ENCODE data around the gene ADK. TPM values are rescaled to one million over a fixed set of nuclear protein-coding genes. Genes with fewer than 3 reads are reported as not detected.

ADK gene
- total RNA-seq, 1 donor from 2014 or later: 41.9 TPM

GRCh38 chr10:74231375-74231774 lies 80.4 kb downstream of the ADK start:
- intact Hi-C loops (cut with micrococcal nuclease): loop anchor here (10.0 kb wide), 1 partner anchor 107 kb away; no protein-coding TSS in a partner anchor

GRCh38 chr10:74233281-74233680 lies 82.3 kb downstream of the ADK start:
- intact Hi-C loops (cut with micrococcal nuclease): loop anchor here (10.0 kb wide), 1 partner anchor 108 kb away; no protein-coding TSS in a partner anchor

GRCh38 chr10:74234569-74234968 lies 83.5 kb downstream of the ADK start:
- intact Hi-C loops (cut with micrococcal nuclease): loop anchor here (2.0 to 10.0 kb wide), 2 partner anchors 84 to 110 kb away; partner anchors contain the start of genes ADK and AP3M1

- intact Hi-C loops (cut with micrococcal nuclease): loop anchor here (10.0 kb wide), 1 partner anchor 113 kb away; no protein-coding TSS in a partner anchor
Measured at GRCh38 chr10:74238031-74238431, 87.0 kb downstream of the ADK start.

GRCh38 chr10:74238516-74238915 lies 87.5 kb downstream of the ADK start:
- intact Hi-C loops (cut with micrococcal nuclease): loop anchor here (10.0 kb wide), 1 partner anchor 114 kb away; no protein-coding TSS in a partner anchor

- intact Hi-C loops (cut with micrococcal nuclease): no loop called here
Measured at GRCh38 chr10:74243067-74243466, 92.0 kb downstream of the ADK start.

GRCh38 chr10:74244097-74244685 lies 93.2 kb downstream of the ADK start:
- intact Hi-C loops (cut with micrococcal nuclease): loop anchor here (1.0 kb wide), 1 partner anchor 856 kb away; no protein-coding TSS in a partner anchor

- intact Hi-C loops (cut with micrococcal nuclease): loop anchor here (1.0 kb wide), 1 partner anchor 855 kb away; no protein-coding TSS in a partner anchor
Measured at GRCh38 chr10:74244807-74245206, 93.8 kb downstream of the ADK start.

GRCh38 chr10:74246495-74246894 lies 95.5 kb downstream of the ADK start:
- intact Hi-C loops (cut with micrococcal nuclease): no loop called here

- intact Hi-C loops (cut with micrococcal nuclease): no loop called here
Measured at GRCh38 chr10:74249865-74250264, 98.8 kb downstream of the ADK start.

- intact Hi-C loops (cut with micrococcal nuclease): no loop called here
Measured at GRCh38 chr10:74255214-74255613, 104.2 kb downstream of the ADK start.

GRCh38 chr10:74255888-74256357 lies 104.9 kb downstream of the ADK start:
- intact Hi-C loops (cut with micrococcal nuclease): no loop called here

GRCh38 chr10:74262856-74263255 lies 111.8 kb downstream of the ADK start:
- intact Hi-C loops (cut with micrococcal nuclease): loop anchor here (10.0 kb wide), 2 partner anchors 152 to 562 kb away; partner anchors contain the start of gene KAT6B

GRCh38 chr10:74263996-74264395 lies 113.0 kb downstream of the ADK start:
- intact Hi-C loops (cut with micrococcal nuclease): loop anchor here (10.0 kb wide), 2 partner anchors 151 to 561 kb away; partner anchors contain the start of gene KAT6B

- intact Hi-C loops (cut with micrococcal nuclease): no loop called here
Measured at GRCh38 chr10:74272288-74272687, 121.3 kb downstream of the ADK start.

- intact Hi-C loops (cut with micrococcal nuclease): no loop called here
Measured at GRCh38 chr10:74275755-74276290, 124.8 kb downstream of the ADK start.

- intact Hi-C loops (cut with micrococcal nuclease): no loop called here
Measured at GRCh38 chr10:74276416-74276815, 125.4 kb downstream of the ADK start.

GRCh38 chr10:74282151-74282847 lies 131.3 kb downstream of the ADK start:
- intact Hi-C loops (cut with micrococcal nuclease): no loop called here

GRCh38 chr10:74282848-74283210 lies 131.8 kb downstream of the ADK start:
- intact Hi-C loops (cut with micrococcal nuclease): no loop called here

GRCh38 chr10:74289188-74289587 lies 138.2 kb downstream of the ADK start:
- intact Hi-C loops (cut with micrococcal nuclease): no loop called here

- intact Hi-C loops (cut with micrococcal nuclease): no loop called here
Measured at GRCh38 chr10:74289951-74290350, 138.9 kb downstream of the ADK start.

GRCh38 chr10:74290708-74291107 lies 139.7 kb downstream of the ADK start:
- intact Hi-C loops (cut with micrococcal nuclease): no loop called here
